Activated CD8-positive, alpha-beta memory T cell treated with anti-CD3 and anti-CD28 coated beads, Interleukin-2, amount 50 U/mL, for 4 hours (primary cell): Measurements from ENCODE around the gene MISP3.

Experiments
- DNase-seq: peaks from one replicate; pipeline ENCODE4 v3.0.0-alpha.2; 2020

Gene MISP3

GRCh38 chr19:14106840-14107239 lies 34.3 kb downstream of the MISP3 start:
- DNase-seq = no peak

DNA sequence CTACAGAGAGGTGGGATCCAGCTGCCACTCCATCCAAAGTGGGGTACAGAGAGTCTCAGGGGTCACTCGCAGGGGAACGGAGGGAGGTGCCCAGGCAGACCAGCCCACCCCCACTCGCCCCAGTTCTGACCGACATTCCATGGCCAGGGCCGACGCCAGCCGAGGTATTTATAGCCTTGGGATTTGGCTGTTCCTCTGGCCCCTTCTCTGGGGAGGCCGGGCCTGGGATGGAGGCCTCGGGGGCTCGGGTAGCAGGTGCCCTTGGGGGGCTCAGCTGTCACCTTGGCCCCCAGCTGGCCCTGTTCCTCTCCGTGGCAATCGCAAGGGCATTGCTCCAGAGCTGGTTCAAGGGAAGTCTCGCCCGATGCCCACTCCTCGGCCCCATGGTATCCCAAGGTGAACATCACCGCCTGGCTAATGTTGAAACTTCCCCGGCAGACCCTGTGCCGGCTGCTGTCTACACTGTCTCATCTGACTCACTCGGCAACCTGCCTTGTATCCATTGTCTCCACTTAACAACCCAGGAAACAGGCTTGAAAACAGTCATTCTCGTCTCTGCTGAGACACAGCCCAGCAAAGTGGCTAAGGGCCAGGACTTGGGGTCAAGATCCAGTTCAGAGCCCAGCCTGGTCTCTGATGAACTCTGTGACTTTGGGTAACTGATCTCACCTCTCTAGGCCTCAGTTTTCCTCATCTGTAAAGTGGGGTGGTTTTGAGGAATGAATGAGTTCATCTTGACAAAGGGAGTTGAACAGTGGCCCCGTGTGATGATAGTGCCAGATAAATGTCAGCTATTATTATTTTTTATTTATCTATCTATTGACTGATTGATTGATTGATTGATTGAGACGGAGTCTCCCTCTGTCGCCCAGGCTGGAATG lies 35.2 kb downstream of the MISP3 start:
- DNase-seq = no peak

GRCh38 chr19:14110650-14111049 lies 38.1 kb downstream of the MISP3 start:
- no peak for DNase-seq

DNA sequence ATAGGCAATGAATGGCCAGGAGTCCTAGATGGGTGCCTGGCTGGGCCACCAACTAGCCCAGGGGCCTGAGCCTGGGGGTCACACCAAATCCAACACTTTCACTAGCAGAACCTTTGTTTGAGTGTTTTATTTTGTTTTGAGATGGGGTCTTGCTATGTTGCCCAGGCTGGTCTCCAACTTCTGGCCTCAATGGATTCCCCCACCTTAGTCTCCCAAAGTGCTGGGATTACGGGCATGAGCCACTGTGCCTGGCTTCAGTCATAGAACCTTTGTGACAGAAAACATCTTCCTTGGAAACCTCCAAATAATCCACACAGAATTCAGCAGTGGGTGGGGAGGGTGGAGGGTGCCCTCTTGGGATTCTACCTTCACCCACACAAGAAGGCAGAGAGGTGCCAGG lies 38.9 kb downstream of the MISP3 start:
- DNase-seq = no peak

DNA sequence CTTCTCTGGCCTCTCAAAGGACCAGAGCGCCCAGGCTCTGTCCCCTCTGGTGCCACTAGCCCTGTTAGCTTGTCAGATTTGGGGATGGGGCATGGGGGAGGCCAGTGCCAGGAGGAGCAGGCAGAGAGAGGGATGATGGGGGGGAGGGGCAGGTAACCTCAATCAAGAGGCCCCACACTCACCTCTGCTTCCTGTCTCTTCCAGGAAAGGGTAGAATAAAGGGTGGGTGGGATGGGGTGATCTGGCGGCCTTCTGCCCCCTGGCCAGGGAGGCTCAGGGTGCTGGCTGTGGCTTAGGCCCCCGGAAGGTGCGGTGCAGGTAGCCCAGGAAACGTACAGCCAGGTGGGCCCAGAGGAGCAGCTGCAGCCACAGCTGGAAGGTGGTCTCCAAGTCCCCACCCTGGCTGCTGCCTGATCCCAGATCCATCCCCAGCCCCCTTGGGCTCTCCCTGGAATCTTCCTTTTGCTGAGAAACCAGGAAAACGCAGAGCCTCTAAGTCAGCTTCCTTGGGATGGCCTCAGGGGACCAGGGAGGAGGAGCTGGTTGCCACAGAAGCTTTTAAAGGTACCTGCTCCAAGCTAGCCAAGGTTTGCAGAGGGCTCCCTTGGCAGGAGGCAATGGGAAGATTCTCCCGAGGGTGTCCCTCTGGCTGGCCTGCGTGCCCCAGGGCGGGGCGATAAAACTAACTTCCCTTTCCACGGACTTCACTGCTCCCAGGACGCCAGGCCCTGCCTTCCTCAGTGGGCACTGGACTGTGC lies 39.6 kb downstream of the MISP3 start:
- DNase-seq = no peak

DNA sequence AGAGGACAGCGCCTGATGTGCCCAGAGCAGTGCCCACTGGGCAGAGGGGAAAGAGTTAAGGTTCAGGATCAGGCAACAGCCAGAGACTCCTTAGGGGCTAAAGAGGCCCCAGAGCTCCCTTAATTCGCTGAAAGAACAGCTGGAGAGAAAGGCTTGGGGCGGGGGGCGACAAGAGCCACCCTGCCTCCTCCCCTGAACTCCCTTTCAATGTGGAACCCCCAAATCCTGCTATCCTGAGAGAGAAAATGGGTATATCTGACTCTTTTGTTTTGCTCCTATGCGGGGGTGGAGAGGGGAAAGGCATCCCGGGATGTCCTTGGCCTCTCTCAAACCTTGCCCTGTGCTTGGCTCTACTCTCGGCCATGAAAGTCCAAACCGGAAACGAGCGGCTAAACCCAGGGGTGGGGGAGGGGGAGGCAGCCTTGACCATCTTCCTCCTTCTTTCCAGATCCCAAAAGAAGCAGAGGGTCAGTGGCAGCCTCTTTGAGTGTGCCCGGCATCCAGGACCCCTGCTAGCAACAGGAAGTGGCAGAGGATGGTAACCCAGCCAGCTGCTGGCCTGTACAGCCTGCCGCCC lies 40.3 kb downstream of the MISP3 start:
- no peak for DNase-seq

GRCh38 chr19:14113762-14114414 lies 41.3 kb downstream of the MISP3 start:
- DNase-seq = peak; percentile 43

DNA sequence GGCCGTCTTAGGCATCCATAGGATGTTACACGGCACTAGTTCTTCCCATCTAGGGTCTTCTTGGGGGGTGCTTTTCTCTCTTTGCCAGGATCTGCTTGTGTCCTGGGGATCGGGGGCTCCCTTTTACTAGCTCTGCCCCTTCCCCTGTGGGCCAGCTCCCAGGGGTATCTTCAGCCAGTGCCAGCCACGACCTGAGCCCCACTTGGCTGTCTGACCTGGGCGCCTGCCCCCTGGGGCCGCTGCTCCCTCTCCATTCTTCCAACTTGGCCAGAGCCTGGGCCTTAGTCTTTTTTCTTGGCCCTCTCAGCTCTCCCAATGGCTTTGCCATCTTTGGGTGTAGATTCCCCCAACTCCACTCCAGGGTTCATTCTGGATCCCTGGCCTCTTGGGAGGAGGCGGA lies 41.9 kb downstream of the MISP3 start:
- no peak for DNase-seq

DNA sequence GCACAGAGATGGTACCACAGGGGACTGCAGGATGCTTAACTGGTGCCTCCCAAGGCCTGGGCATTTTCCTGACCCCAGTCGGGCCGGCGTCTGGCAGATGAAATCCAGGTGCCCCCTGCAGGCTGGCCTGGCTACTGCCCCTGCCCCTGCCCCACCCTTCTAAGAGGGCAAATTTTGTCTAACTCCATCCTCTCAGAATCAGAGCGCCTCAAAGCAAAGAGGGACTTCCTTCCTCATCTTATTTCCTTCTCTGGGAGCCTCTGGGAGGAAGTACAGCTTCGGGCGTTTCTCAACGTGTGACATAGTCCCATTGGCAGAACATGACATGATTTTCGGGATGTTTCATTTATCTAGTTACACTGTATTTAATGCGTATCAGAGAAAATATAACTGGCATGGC lies 42.3 kb downstream of the MISP3 start:
- DNase-seq = peak; percentile 53

- DNase-seq = no peak
Observed at GRCh38 chr19:14115756-14116155, 43.2 kb downstream of the MISP3 start.

GRCh38 chr19:14116525-14116917 lies 43.9 kb downstream of the MISP3 start:
- DNase-seq = no peak

GRCh38 chr19:14116918-14117578 lies 44.5 kb downstream of the MISP3 start:
- peak; percentile 31 for DNase-seq

- peak; percentile 98 for DNase-seq
Observed at GRCh38 chr19:14117668-14118164, 45.1 kb downstream of the MISP3 start, which contains the start of gene PRKACA. Gene PRKACA (minus strand): TSS chr19:14117762. CDS start chr19:14117547, 215 bp downstream.

DNA sequence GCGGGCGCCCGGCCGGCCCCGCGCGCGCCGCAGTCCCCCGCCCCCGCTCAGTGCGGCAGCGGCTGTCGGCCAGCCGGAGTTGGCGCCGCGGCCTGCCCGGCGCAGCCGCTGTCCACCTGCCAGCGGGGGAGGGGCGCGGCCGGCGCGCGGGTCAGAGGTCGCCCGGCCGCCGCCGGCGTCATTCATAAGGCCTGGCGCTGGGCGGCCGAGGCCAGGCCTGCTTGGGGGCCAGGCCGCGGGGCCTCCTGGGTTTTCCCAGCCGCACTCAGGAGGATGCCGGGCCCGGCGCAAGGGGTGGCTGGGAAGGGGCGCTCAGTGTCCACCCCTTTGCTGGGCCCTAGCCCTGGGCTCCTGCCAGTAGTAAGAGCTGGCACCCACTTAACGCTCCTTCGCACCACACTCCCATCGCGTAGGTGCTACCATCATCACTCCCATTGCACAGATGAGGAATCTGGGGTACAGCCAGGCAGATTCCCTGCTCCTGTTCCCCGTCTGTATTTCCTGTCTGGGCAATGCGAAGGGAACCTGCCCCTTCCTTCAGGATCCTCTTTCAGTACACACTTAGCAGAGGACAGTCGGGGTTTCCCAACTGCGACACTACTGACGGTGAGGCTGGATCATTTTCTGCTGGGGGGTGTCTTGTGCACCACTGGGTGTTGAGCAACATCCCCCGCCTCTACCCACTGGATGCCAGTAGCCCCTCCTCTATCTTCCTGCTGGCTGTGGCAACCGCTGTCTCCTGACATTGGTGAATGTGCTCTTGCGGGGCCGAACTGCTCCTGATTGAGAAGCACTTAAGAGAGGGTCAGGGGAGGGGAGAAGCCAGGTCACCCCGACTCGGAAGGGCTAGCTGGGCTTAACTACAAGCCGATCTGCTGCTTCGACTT lies 45.8 kb downstream of the MISP3 start:
- DNase-seq = peak; percentile 31

DNA sequence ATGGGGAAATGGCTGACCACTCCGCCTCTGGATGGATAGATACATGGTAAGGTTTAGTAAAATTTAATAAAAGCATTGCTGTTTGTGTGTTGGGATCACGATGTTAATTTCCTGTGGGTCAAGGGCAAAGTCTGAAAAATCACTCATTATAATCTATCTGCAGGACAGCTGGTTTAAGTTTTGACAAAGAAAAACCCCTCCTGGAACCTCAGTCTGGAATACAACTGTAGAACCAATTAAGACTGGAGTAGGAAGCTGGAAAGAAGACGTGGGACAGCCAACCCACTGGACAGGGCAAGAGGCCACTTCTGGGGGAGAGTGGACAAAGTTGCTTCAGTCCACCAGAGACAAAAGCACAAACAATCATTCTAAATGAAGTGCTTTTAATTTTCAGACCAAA lies 46.6 kb downstream of the MISP3 start:
- no peak for DNase-seq

GRCh38 chr19:14119644-14120496 lies 47.3 kb downstream of the MISP3 start:
- DNase-seq = no peak

GRCh38 chr19:14120497-14120780 lies 47.9 kb downstream of the MISP3 start:
- no peak for DNase-seq

DNA sequence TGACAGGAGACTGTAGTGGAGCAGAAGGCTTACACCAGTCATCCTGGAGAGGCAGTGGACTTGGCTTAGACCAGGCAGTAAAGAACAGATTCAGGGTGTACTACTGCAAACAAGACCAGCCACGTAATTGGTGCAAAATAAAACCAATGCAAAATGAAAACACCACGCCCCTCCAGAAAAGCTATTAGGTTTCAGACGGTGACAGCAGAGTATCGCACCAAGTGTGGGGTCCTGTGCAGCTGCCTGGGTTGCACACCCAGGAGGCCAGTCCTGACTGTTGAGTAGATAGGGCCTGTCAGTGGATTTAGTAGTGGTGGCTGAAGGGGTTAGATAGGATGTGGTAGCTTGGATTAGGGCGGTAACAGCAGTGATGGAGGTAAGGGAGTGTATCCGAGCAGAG lies 50.3 kb downstream of the MISP3 start:
- no peak for DNase-seq
